GM18511 (cell line): ENCODE measurements around the gene TKFC.

Experiments
- ATAC-seq: cut with Tn5 transposase; IDR thresholded peaks from one replicate; pipeline ENCODE4 v1.9.1; 2021; ENCODE audit warnings: mild to moderate bottlenecking, moderate library complexity; ENCODE audit not compliant: unreplicated experiment

TKFC gene, protein sequence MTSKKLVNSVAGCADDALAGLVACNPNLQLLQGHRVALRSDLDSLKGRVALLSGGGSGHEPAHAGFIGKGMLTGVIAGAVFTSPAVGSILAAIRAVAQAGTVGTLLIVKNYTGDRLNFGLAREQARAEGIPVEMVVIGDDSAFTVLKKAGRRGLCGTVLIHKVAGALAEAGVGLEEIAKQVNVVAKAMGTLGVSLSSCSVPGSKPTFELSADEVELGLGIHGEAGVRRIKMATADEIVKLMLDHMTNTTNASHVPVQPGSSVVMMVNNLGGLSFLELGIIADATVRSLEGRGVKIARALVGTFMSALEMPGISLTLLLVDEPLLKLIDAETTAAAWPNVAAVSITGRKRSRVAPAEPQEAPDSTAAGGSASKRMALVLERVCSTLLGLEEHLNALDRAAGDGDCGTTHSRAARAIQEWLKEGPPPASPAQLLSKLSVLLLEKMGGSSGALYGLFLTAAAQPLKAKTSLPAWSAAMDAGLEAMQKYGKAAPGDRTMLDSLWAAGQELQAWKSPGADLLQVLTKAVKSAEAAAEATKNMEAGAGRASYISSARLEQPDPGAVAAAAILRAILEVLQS

DNA sequence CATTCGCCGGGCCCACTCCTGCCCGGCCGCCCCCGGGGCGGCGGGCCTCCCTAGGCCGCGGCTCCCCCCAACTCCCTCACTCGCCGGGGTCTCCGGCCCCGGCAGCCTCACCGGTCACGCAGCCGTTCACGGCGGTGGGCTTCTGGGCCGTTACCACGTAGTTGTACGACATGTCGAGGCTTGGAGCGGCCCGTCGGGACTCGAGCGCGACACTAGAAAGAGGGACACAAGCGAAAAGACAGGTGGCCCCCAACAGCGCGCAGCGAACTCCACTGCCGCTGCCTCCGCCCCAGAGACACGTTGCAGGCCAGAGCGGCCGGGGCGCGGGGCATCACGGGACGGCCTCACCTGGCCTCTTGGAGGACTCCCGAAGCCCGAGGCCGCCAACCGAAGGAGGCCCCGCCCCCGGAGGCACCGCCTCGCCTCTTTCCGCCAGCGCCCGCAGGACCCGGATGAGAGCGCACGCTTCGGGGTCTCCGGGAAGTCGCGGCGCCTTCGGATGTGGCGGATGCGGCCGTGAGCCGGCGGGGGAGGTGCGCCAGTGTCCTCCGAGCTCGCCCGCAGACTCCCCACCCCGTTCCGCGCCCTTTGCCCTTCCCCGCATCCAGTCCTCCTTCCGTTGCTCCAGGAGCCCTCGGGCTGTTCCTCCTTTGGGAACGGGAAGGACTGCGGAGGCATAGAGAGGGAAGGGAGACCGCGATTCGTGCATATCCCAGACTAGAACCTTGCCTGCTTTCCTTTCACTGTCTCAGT is at the start of gene TKFC, which contains the start of gene DDB1:
TKFC (plus strand) TSS at position 432 of the 753 bp plus-strand sequence. CDS start 1,501 bp downstream, outside the sequence.
DDB1 (minus strand) TSS at position 309 of the 753 bp plus-strand sequence; CDS start at position 172, 137 bp downstream.
- peak; percentile 91 for ATAC-seq

DNA sequence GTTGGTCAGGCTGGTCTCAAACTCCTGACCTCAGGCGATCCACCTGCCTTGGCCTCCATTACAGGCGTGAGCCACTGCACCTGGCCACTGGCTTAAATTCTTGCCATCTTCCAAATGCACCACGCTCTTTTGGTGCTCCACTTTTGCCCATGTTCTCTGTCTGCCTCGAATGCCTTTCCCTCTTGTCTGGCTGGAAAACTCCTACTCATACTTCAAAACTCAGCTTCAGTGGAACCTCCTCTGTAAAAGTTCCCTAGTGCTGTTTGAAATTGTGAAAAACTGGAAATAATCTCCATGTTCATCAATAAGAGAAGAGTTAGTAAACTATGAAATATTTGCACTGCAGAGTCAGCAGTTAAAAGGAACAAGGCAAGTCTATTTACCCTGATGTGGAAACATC is 49.4 kb upstream of the TKFC start:
- no peak for ATAC-seq

DNA sequence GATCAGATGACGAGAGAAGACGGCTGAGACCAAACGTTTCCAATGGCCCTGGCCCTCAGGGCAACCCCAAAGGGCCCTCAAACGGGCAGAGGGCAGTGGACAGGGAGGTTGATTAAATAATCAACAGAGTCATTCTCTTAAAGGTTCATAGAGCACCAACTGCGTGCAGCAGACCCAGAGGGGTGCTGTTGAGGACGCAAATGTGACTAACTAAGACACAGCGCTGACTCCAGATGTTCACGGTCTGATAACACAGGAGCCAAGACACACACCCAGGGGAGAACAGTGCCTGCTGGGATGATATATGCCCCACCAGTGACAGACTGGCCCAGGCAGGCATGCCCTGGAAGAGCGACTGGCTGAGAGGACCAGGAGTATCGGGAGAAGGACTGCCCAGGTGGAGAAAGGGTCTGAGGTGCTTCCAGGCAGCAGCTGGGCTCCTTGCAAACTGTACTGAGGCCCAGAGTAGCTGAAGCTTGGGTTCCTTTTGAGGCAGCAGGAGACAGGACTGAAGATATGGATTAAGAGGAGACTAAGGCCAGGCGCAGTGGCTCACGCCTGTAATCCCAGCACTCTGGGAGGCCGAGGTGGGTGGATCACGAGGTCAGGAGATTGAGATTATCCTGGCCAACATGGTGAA is 45.6 kb upstream of the TKFC start:
- ATAC-seq, result no peak

DNA sequence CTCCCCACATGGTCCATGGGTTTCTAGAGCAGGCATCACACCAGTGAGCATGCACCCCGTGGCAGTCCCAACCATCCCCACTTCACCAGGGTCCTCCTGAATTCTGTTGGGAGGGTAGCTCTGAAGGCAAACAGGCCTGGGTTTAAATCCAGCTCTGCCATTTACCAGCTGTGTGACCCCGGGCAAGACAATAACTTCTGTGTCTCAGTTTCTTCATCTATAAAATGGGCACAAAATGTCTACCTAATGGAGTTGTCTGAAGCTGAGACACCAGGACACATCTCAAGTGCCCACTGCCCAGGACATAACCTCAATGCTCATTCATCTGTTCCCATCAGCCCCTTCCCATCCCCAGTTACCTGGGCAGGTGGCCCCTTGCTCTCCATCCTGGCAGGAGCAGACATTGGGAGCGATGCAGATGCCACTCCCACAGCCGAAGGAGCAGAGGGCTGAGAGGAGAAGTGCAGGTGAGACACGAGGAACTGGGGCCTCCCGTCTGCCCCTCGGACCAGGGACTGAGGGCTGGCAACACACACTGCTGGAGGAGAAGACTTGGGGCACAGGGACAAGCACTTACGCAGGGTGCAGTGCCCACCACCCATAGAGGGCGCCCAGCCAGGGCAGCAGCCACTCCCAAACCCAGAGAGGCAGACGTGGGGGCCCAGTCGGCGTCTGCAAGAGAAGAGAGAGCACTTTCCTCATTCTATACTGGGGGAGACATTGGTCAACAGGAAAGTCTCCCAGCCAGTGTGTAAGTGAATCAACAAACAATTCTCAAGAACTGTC is 41.9 kb upstream of the TKFC start:
- ATAC-seq, result no peak

DNA sequence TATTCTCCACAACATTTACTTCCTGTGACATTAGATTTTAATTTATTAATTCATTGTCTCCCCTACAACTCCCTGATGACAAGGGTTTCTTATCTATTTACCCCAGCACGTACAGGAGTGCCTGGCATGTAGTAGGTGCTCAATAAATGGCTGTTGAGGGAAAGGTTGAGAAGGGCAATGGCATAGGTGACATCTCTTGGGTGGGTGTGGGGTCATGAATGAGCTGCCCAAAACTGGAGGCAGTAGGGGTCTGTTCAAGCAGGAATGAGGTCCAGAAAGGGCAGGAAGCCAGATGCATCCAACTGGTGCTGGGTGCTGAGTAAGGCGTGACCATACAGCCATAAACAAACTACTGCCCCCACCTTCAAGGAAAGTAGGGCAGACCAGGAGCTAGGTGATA is 40.7 kb upstream of the TKFC start:
- no peak for ATAC-seq

DNA sequence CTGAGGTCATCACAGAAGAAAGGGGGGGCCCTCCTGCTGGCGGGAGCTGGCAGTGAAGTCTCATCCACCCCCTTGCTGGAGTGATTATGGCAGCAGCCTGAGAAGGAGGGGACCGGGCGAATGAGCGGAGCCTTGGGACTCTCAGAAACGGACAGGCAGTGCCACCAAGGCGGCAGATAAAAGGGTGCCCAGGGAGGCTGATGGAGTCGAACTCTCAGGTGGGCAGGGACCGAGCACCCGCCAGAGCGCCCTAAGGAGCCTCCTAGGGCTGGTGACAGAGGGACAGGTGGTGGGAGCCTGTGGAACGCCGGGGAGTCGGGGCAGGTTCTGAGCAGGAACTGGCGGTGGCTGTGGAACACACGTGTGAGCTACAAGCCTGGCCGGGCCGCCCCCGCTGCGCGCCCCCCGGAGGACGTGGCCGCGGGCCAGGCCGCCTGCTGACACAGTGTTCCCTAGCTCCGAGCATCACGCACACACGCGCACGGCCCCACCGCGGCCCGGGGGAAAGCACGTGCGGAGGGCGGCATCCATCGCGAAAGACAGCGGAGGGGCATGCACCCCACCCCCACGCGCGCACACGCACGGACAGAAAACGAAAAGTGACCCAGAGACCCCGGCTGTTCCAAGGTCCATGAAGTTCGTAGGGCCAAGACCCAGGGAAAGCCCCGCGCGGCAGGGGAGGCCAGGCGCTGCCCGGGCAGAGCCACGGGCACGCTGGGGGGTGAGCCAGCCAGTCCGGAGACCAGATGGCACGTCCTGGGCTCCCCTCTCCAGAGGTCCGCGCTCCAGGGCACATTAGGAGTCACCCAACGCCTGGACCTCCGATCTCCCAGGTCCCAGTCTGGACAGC is 38.9 kb upstream of the TKFC start:
- ATAC-seq, result peak; percentile 43

DNA sequence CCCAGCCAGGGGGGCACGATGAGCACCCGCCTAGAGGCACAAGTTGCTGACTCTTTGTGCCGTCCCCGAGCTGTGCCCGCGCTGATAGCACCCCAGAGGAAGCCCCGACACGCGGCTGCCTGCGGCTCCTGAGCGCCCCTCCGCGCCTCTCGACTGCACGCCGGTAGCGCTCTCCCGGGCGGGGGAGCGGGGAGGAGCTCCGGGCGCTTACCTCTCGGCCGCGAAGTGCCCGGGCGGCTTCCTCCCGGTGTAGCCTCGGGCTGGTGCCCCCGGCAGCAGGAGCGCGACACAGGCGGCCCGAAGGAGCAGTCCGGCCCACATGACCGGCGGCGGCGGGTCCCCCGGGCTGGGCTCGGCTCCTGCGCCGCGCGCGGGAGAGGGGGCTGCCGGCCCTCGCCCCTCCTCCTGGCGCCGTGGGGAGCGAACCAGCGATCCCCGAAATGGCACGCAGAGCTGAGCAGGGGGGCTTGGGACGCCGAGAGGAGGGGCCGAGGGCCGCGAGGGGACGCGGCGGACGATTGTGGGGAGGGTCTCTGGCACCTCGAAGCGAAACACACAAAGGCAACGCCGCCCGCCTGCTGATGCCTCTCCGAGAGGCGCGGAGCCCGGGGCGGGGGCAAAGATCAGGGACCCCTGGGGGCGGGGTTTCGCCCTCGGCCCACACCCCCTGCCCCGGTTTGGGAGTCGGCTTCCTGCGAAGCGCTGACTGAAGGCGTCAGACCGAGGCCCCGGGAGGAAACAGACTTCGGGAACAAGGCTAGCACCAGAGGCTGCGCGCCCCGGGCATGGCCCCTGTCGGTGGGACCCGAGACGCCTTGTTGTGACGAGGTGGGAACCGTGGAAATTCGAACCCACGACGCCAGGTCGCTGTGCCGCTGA is 38.1 kb upstream of the TKFC start, which contains the start of gene VWCE:
VWCE (minus strand) TSS at position 600 of the 879 bp plus-strand sequence; CDS start at position 321, 279 bp downstream.
- ATAC-seq, result peak; percentile 78

DNA sequence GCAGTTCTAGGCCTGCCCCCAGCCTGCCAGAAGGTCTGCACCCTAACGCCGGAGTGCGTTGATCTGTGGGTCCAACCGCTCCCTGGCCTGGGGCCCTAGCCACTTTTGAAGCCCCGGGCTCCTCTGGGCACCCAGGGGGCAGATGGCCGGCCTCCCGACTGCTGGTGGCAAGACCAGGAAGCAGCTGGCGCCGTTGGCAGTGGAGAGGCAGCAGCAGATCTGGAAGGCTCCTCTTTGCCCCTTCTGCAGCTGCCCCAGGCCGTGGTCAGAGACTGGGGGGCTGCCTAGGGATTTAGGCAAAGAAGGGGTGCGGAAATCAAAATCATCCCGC is 37.5 kb upstream of the TKFC start:
- no peak for ATAC-seq

DNA sequence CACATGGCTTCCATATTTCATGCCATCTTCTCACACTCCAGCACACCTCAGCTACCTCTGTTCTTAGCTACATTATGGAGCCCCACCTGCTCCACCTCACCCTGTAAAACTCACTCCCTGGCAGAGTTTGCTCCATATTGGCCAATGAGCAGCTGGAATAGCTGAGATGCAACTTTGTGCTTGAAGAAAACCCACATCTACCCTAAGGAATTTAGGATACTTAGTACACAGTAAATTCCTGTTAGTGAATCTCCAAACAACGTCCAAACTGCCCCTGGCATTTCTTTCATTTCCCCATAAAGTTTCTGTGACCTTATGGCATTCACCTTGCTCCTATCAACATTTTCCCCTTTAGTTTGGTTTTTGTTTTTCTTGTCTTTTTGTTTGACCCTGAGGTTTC is 35.7 kb upstream of the TKFC start:
- no peak for ATAC-seq

DNA sequence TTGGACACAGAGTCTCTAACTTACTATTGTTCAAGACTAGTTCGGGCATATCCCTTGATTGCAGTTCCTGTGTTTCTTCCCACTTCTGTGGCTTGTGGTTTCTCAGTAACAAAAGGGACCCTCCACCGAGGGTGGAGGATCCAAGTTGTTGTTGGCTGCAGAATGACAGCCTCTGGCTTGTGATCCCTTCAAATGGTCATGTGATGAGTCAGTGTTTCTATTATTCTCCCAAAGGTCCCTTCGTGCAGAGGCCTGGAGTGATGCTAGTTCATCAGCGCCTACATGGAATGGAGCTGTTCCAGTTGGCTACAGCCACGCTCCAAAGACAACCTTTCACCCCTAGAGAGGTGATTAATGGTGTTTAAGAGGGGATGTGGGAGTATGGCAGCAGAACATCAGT is 35.3 kb upstream of the TKFC start:
- ATAC-seq, result no peak

DNA sequence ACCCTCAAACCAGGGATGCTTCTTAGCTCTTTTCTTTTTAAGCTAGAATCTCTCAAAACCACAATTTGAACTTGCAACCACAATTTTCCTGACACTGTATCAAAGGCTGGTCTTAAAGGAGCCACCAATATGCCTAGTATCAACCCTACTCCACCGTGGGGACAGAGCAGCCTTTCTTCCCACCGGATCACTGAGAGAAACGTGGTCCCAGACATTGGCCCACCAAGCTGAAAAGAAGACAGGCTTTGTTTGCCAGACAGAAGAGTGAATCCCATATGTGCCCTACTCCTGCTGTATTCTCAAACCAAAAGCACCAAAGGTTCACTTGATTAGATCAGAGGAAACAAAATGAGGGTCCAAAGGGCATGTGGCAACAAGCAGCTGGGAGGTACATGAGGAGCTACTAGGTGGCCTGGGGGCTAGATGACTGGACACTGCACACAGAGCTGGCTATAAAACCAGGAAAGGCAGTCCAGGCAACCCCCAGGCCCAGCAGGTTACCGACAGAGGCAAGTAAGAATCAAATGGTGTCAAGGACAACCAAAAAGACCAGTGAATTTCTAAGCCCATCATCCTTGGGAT is 34.3 kb upstream of the TKFC start:
- ATAC-seq, result no peak

DNA sequence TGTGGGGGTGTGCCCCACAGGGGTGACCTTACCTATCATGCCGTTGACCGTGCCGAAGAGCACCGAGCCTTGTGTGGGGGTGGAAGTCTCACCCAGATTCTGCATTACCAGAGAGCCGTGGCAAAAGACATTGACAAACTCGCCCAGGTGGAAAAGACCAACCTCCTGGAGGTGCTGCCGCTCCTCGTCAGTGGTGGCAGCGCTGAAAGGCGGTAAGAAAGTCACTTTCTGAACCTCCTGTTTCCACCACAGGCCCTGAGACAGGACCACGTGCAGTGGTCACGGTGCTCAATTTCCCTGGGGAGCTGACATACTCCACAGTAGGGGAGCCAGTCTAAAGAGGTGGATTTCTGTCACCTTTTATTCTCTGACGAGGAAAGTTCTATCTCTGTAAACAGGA is 30.5 kb upstream of the TKFC start:
- ATAC-seq, result no peak

DNA sequence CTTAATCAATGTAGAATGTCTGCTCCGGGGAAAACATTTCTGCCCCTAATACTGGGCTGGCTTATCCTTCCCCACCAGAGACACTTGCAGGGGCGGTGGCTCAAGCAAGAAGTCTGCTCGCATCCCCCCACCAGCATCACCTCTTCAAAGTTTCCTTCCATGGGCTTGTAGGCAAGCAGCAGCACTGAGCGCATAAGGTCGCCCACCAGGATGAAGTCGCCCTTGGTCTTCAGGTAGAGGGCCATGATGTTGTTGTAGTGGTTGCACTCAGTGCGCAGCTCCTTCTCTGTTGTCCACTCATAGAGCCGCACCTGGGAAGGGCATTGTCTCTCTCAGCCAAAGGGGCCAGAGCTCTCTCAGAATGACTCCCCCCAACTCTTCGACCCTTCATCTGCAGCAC is 29.3 kb upstream of the TKFC start:
- ATAC-seq, result no peak

DNA sequence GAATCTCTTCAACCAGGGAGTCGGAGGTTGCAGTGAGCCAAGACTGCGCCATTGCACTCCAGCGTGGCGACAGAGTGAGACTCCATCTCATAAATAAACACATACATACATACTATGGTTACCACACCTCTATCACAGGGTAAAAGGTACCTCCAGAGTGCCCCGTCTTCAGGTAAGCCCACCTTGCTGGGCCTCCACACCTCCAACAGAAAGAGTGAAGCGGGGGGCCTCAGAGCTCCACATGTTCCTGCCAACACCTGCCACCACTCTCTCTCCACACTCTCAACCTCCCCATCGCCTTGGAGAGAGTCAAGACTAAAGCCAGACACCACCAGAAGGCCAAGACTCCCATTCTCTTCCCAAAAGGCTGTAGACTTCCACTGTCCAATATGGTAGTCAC is 27.6 kb upstream of the TKFC start:
- no peak for ATAC-seq

DNA sequence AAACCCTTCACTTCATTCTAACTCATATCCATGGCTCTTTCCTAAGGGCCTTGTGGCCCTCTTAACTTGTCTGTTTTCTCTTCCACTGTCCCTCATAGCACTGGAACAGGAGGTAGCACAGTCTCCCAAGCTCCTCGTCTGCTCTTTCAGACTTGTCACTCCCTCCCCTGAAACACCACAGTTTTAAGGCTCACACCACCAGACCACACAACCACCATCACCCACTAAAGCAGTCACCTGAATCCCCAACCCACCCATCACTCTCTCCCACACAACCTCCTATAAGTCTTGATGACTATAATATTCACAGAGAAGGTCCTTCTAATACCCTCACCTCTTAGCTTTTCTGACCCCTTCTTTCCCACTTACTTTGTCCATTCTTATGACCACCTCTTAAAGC is 26.8 kb upstream of the TKFC start:
- ATAC-seq, result no peak

DNA sequence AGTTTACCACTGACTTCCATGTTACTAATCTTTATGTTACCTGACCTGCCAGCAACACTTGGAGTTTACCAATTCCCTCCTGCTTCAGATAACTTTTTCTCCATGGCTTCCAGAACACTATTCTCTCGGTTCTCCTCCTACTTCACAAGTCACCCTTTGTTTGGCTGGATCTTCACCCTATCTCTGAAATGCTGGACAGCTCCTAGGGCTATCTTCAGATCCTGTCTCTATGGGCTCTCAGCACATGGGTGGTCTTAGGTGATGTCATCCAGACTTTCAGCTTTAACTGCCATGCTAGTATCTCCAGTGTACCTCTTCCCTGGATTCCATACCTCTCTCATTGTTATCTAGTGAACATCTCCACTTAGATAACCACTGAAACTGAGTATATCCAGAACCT is 25.7 kb upstream of the TKFC start:
- no peak for ATAC-seq

DNA sequence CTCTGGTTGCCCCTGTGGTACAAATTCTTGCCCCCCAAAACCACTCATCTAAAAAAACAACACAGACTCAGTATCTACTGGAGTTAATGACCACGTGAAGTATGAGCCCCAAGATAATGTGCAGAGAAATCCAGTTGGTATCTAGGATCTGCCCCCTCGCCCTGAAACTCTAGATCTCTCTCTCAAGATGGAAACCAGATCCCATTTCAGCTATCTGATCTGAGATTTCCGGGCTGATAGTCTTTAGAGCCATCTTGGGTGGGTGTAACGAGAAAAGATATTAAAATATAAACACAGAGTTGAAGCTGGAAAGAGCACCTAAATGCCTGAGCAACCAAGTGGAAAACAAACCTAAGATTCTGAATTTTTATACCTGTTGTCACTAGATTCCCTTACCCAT is 23.9 kb upstream of the TKFC start:
- no peak for ATAC-seq

DNA sequence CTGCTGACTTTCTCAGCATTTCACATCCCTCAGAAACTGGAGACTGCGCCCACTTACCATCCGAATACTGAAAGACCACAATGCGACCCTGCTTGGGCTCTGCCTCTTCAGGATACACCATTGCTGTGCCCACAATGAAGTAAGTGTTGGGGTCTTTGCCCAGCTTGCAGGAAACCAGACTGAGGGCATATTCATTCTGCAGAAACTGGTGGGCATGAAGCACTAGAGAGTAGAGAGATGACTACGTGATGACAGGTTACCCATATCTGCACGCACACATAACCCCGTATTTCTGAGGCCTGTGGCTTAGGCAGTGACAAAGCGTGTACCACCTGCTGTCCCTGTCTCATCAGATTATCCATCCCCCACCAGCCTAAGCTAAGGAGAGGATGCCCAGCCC is 23.3 kb upstream of the TKFC start:
- no peak for ATAC-seq
